Measurements from ENCODE around the gene ALDH1L1. TPM values are rescaled to one million over a fixed set of nuclear protein-coding genes. Genes with fewer than 3 reads are reported as not detected.

Gene ALDH1L1
- total and polyA plus RNA-seq, 2 of the 4 experiments (the other 2 are of a cell fraction) = not detected

DNA sequence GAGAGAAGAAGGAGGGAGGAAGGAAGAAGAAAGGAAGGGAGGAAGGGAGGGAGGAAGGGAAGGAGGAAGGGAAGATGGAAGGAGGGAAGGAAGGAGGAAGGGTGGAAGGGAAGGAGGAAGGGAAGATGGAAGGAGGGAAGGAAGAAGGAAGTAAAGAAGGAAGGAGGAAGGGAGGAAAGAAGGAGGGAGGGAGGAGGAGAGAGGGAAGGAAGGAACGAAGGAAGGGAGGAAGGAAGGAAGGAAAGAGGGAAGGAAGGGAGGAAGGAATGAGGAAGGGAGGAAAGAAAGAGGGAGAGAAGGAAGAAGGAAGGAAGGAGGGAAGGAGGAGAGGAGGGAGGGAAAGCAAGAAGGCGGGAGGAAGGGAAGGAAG is 31.8 kb upstream of the ALDH1L1 start:
- POLR2A ChIA-PET (ENCODE audit: unreplicated experiment) = no interaction called here
- no TSS peak for BruUV-seq (replicated peaks)
- TF ChIP-seq SMC3 (IDR thresholded peaks at IDR 0.05; ENCODE audit: low read depth, low read length) (no peak), POLR2A (IDR thresholded peaks at IDR 0.05; ENCODE audit: low read depth, low read length) (no peak), RFX5 (IDR thresholded peaks at IDR 0.05; ENCODE audit: low read depth, low read length) (no peak), RCOR1 (IDR thresholded peaks at IDR 0.05; ENCODE audit: insufficient replicate concordance, low read length) (no peak), MAZ (IDR thresholded peaks at IDR 0.05; ENCODE audit: borderline replicate concordance, low read depth, low read length) (no peak), MAFK (IDR thresholded peaks at IDR 0.05; ENCODE audit: low read depth, low read length) (no peak), CHD1 (IDR thresholded peaks at IDR 0.05; ENCODE audit: low read depth, low read length) (no peak), CEBPB (IDR thresholded peaks at IDR 0.05; ENCODE audit: low read depth, low read length) (no peak), RAD21 (IDR thresholded peaks at IDR 0.05; ENCODE audit: low read length) (no peak), NFE2L2 (IDR thresholded peaks at IDR 0.05; ENCODE audit: low read depth, low read length) (no peak), BHLHE40 (IDR thresholded peaks at IDR 0.05; ENCODE audit: low read depth, low read length) (no peak)
- TF ChIP-seq, protein P1, sequence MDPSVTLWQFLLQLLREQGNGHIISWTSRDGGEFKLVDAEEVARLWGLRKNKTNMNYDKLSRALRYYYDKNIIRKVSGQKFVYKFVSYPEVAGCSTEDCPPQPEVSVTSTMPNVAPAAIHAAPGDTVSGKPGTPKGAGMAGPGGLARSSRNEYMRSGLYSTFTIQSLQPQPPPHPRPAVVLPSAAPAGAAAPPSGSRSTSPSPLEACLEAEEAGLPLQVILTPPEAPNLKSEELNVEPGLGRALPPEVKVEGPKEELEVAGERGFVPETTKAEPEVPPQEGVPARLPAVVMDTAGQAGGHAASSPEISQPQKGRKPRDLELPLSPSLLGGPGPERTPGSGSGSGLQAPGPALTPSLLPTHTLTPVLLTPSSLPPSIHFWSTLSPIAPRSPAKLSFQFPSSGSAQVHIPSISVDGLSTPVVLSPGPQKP (IDR thresholded peaks at IDR 0.05; ENCODE audit: borderline replicate concordance, low read depth, low read length) = no peak
- TF ChIP-seq, protein P2, sequence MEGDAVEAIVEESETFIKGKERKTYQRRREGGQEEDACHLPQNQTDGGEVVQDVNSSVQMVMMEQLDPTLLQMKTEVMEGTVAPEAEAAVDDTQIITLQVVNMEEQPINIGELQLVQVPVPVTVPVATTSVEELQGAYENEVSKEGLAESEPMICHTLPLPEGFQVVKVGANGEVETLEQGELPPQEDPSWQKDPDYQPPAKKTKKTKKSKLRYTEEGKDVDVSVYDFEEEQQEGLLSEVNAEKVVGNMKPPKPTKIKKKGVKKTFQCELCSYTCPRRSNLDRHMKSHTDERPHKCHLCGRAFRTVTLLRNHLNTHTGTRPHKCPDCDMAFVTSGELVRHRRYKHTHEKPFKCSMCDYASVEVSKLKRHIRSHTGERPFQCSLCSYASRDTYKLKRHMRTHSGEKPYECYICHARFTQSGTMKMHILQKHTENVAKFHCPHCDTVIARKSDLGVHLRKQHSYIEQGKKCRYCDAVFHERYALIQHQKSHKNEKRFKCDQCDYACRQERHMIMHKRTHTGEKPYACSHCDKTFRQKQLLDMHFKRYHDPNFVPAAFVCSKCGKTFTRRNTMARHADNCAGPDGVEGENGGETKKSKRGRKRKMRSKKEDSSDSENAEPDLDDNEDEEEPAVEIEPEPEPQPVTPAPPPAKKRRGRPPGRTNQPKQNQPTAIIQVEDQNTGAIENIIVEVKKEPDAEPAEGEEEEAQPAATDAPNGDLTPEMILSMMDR (conservative IDR thresholded peaks at IDR 0.05; ENCODE audit: low read depth, low read length) = no peak
- Histone ChIP-seq H3K4me1 (ENCODE audit: control insufficient read depth, insufficient read depth, low read length) (peaks cover 9% of the 10 kb centered on the region), H2AK5ac (ENCODE audit: low read depth, low read length) (peak overlapping the region; percentile 30; the same call in 1 of the 2 replicates), H3K9me3 (ENCODE audit: control insufficient read depth, insufficient read depth, low read length) (no peaks in the 10 kb centered on the region), H3K4me2 (ENCODE audit: low read depth, low read length) (no peak overlapping the region), H3K14ac (replicated peaks; ENCODE audit: low read depth, low read length) (no peak overlapping the region), H3K4ac (ENCODE audit: low read depth, low read length) (peak overlapping the region; percentile 9; the same call in 1 of the 2 replicates), H3K56ac (ENCODE audit: extremely low read depth, insufficient read depth, low read length) (no peak overlapping the region), H2BK5ac (ENCODE audit: low read depth, low read length, poor library complexity, severe bottlenecking) (no peak overlapping the region), H4K8ac (ENCODE audit: low read depth in 2 of 2, low read length in 2 of 2) (no peak overlapping the region), H2AFZ (replicated peaks; ENCODE audit: low read length, poor library complexity) (peak overlapping the region; percentile 91), H3K9me1 (ENCODE audit: insufficient read depth, low read length) (peaks cover 9% of the 10 kb centered on the region; the same call in 1 of the 2 replicates), H3K27ac (ENCODE audit: insufficient read depth, low read length) (no peak overlapping the region), H4K20me1 (ENCODE audit: insufficient read depth, low read length) (no peaks in the 10 kb centered on the region), H2BK120ac (ENCODE audit: low read depth, low read length) (0 out of 2 replicates have a peak overlapping the region, but pooled peaks have one; percentile 11), H2AK9ac (replicated peaks; ENCODE audit: low read depth, low read length, poor library complexity) (no peak overlapping the region), H3K79me1 (ENCODE audit: low read depth in 1 of 2, low read length in 2 of 2) (no peaks in the 10 kb centered on the region), H2BK20ac (ENCODE audit: low read depth, low read length) (no peak overlapping the region), H3K9ac (ENCODE audit: low read depth, low read length) (no peak overlapping the region), H3K4me3 (ENCODE audit: insufficient read depth, low read depth, low read length) (no peak overlapping the region), H4K91ac (ENCODE audit: insufficient read depth, low read depth, low read length) (no peak overlapping the region; the same call in 1 of the 2 replicates), H3K27me3 (ENCODE audit: control insufficient read depth, insufficient read depth, low read length) (peaks cover 9% of the 10 kb centered on the region; the same call in 1 of the 2 replicates), H3K36me3 (ENCODE audit: control insufficient read depth, insufficient read depth, low read length) (no peaks in the 10 kb centered on the region), H2BK15ac (ENCODE audit: low read depth, low read length) (0 out of 3 replicates have a peak overlapping the region, but pooled peaks have one; percentile 34), H4K5ac (ENCODE audit: low read depth, low read length) (no peak overlapping the region), H3K23ac (ENCODE audit: low read depth, low read length) (no peak overlapping the region), H3K18ac (ENCODE audit: low read depth, low read length) (no peak overlapping the region)
- ATAC-seq (ENCODE audit: low read depth) (no peak), DNase-seq (no peak)
- dilution Hi-C loops (cut with HindIII; ENCODE audit: low sequenced_read_pairs, unreplicated experiment) = no loop called here
- WGBS, 2 experiments (ENCODE audit: extremely low coverage in 2 of 2, insufficient read length in 1 of 2) = 100% methylated on average over 2 of the region's 2 CpGs; no CpG with 5 or more reads in 1 of the 2 experiments
- intact Hi-C loops (cut with micrococcal nuclease) = no loop called here
- CTCF ChIA-PET = interaction anchor here (1.1 kb wide), 1 partner anchor 11 kb away, joined by 3 read pairs; no protein-coding TSS in a partner anchor
- in situ Hi-C loops (cut with MboI; ENCODE audit: low sequenced_read_pairs) = no loop called here
